ENCODE data around the gene ZNF112. TPM values are rescaled to one million over a fixed set of nuclear protein-coding genes. Genes with fewer than 3 reads are reported as not detected.

The ZNF112 gene
- total and polyA plus RNA-seq, 4 donors = 0.47 to 2.0 (median 1.7) TPM

DNA sequence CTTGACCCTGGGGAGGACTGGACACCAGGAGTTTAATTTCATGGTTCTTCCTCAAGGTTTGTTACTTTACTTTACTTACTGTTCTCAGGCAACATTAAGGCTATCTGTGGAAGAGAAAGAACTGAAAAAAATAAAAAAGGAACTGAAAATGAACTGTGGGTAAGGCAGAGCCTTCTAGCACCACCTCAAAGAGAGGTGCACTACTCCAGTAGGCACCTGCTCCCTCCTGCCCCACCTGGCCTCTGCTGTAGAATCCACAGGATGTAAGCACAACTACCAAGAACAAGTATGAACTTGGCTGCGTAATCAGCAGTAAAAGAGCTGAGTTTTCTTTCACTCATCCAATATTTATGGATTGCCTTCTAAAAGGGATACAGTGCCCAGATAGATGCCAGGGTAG lies 12.2 kb downstream of the ZNF112 start:
- Histone ChIP-seq H3K9me3 (ENCODE audit: control insufficient read depth in 4 of 4, low read length in 3 of 4) (peaks cover 12 to 49% (median 34%) of the 10 kb centered on the region in 4 donors), H3K36me3 (ENCODE audit: control insufficient read depth in 4 of 4, insufficient read depth in 3 of 4, low read depth in 1 of 4, low read length in 3 of 4) (peaks cover 6 to 28% (median 20%) of the 10 kb centered on the region in 4 donors), H3K4me1 (ENCODE audit: control insufficient read depth in 4 of 4, insufficient read depth in 4 of 4, low read length in 3 of 4) (no peaks in the 10 kb centered on the region), H3K27ac (ENCODE audit: low read depth in 1 of 2, low read length in 2 of 2) (no peak overlapping the region), H3K27me3 (ENCODE audit: control insufficient read depth in 4 of 4, insufficient read depth in 4 of 4, low read length in 3 of 4) (no peaks in the 10 kb centered on the region), H3K9ac (ENCODE audit: low read depth in 1 of 2, low read length in 2 of 2) (no peak overlapping the region), H3K4me3 (ENCODE audit: low read depth in 1 of 3, low read length in 3 of 3) (peak overlapping the region in 2 of 3 donors; percentile 42 to 60)
- DNase-seq (ENCODE audit: low spot score) = no peak
- WGBS = 64% methylated on average over 1 of the region's 1 CpG
- no peak for TF ChIP-seq FOXA1 (IDR thresholded peaks at IDR 0.05)
- TF ChIP-seq, protein P1, sequence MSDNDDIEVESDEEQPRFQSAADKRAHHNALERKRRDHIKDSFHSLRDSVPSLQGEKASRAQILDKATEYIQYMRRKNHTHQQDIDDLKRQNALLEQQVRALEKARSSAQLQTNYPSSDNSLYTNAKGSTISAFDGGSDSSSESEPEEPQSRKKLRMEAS (IDR thresholded peaks at IDR 0.05) = no peak
- TF ChIP-seq, protein P2, sequence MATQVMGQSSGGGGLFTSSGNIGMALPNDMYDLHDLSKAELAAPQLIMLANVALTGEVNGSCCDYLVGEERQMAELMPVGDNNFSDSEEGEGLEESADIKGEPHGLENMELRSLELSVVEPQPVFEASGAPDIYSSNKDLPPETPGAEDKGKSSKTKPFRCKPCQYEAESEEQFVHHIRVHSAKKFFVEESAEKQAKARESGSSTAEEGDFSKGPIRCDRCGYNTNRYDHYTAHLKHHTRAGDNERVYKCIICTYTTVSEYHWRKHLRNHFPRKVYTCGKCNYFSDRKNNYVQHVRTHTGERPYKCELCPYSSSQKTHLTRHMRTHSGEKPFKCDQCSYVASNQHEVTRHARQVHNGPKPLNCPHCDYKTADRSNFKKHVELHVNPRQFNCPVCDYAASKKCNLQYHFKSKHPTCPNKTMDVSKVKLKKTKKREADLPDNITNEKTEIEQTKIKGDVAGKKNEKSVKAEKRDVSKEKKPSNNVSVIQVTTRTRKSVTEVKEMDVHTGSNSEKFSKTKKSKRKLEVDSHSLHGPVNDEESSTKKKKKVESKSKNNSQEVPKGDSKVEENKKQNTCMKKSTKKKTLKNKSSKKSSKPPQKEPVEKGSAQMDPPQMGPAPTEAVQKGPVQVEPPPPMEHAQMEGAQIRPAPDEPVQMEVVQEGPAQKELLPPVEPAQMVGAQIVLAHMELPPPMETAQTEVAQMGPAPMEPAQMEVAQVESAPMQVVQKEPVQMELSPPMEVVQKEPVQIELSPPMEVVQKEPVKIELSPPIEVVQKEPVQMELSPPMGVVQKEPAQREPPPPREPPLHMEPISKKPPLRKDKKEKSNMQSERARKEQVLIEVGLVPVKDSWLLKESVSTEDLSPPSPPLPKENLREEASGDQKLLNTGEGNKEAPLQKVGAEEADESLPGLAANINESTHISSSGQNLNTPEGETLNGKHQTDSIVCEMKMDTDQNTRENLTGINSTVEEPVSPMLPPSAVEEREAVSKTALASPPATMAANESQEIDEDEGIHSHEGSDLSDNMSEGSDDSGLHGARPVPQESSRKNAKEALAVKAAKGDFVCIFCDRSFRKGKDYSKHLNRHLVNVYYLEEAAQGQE (IDR thresholded peaks at IDR 0.05) = no peak

DNA sequence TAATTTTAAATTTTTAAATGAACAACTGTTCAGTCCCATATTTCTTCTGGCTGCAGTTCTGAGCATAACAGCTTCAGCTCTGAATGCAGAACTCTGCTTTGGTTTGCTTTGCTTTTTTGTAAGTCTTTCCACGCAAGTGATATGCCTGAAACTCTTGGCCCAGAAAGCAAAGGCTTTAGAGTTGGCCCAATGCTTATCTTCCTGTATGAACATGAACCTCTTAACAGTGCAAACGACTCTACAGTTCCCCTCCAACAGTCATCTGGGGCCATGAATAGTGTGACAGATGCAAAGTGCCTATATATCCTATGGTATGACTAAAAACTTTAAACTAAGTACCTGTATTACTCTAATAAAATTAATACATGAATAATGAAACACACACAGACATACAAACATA lies 14.7 kb downstream of the ZNF112 start:
- no peaks in the 10 kb centered on the region for H3K27me3 ChIP-seq (ENCODE audit: control insufficient read depth in 4 of 4, insufficient read depth in 4 of 4, low read length in 3 of 4)
- H3K4me1 ChIP-seq (ENCODE audit: control insufficient read depth in 4 of 4, insufficient read depth in 4 of 4, low read length in 3 of 4) = no peaks in the 10 kb centered on the region
- no peak for TF ChIP-seq JUND (IDR thresholded peaks at IDR 0.05)
- TF ChIP-seq, protein P2 (IDR thresholded peaks at IDR 0.05) = no peak
- TF ChIP-seq, protein P1 (IDR thresholded peaks at IDR 0.05) = no peak
- no peak for TF ChIP-seq SP1 (IDR thresholded peaks at IDR 0.05)
- TF ChIP-seq TAF1 (conservative IDR thresholded peaks at IDR 0.05) = no peak
- TF ChIP-seq, protein P3, sequence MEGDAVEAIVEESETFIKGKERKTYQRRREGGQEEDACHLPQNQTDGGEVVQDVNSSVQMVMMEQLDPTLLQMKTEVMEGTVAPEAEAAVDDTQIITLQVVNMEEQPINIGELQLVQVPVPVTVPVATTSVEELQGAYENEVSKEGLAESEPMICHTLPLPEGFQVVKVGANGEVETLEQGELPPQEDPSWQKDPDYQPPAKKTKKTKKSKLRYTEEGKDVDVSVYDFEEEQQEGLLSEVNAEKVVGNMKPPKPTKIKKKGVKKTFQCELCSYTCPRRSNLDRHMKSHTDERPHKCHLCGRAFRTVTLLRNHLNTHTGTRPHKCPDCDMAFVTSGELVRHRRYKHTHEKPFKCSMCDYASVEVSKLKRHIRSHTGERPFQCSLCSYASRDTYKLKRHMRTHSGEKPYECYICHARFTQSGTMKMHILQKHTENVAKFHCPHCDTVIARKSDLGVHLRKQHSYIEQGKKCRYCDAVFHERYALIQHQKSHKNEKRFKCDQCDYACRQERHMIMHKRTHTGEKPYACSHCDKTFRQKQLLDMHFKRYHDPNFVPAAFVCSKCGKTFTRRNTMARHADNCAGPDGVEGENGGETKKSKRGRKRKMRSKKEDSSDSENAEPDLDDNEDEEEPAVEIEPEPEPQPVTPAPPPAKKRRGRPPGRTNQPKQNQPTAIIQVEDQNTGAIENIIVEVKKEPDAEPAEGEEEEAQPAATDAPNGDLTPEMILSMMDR (IDR thresholded peaks at IDR 0.05; ENCODE audit: low read depth, low read length, missing input control) = no peak
- TF ChIP-seq, protein P4, sequence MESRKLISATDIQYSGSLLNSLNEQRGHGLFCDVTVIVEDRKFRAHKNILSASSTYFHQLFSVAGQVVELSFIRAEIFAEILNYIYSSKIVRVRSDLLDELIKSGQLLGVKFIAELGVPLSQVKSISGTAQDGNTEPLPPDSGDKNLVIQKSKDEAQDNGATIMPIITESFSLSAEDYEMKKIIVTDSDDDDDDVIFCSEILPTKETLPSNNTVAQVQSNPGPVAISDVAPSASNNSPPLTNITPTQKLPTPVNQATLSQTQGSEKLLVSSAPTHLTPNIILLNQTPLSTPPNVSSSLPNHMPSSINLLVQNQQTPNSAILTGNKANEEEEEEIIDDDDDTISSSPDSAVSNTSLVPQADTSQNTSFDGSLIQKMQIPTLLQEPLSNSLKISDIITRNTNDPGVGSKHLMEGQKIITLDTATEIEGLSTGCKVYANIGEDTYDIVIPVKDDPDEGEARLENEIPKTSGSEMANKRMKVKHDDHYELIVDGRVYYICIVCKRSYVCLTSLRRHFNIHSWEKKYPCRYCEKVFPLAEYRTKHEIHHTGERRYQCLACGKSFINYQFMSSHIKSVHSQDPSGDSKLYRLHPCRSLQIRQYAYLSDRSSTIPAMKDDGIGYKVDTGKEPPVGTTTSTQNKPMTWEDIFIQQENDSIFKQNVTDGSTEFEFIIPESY (IDR thresholded peaks at IDR 0.05) = no peak
- no peak for TF ChIP-seq FOXA2 (IDR thresholded peaks at IDR 0.05)
- no peak for TF ChIP-seq YY1 (IDR thresholded peaks at IDR 0.05)
- TF ChIP-seq RAD21 (IDR thresholded peaks at IDR 0.05) = no peak
- TF ChIP-seq RXRA (IDR thresholded peaks at IDR 0.05) = no peak
- TF ChIP-seq, protein P5, sequence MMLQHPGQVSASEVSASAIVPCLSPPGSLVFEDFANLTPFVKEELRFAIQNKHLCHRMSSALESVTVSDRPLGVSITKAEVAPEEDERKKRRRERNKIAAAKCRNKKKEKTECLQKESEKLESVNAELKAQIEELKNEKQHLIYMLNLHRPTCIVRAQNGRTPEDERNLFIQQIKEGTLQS (IDR thresholded peaks at IDR 0.05) = no peak
- no peak for TF ChIP-seq NR2F2 (IDR thresholded peaks at IDR 0.05)
- TF ChIP-seq GABPA (IDR thresholded peaks at IDR 0.05 in 1 of 2, conservative IDR thresholded peaks at IDR 0.05 in 1 of 2) = no peak
- no peak for TF ChIP-seq HNF4G (IDR thresholded peaks at IDR 0.05)
- no peak for TF ChIP-seq HNF4A (conservative IDR thresholded peaks at IDR 0.05)
- no peak for TF ChIP-seq EGR1 (IDR thresholded peaks at IDR 0.05; ENCODE audit: low read depth in 2 of 2)
- H3K9ac ChIP-seq (ENCODE audit: low read depth in 1 of 2, low read length in 2 of 2) = no peak overlapping the region
- no peak for DNase-seq (ENCODE audit: low spot score)
- H3K4me3 ChIP-seq (ENCODE audit: low read depth in 1 of 3, low read length in 3 of 3) = peak overlapping the region in 1 of 3 donors; percentile 37
- H3K27ac ChIP-seq (ENCODE audit: low read depth in 1 of 2, low read length in 2 of 2) = no peak overlapping the region
- WGBS = 94% methylated on average over 2 of the region's 2 CpGs
- peaks cover 12 to 45% (median 37%) of the 10 kb centered on the region in 4 donors for H3K9me3 ChIP-seq (ENCODE audit: control insufficient read depth in 4 of 4, low read length in 3 of 4)
- H3K36me3 ChIP-seq (ENCODE audit: control insufficient read depth in 4 of 4, insufficient read depth in 3 of 4, low read depth in 1 of 4, low read length in 3 of 4) = peaks cover 6 to 47% (median 25%) of the 10 kb centered on the region in 4 donors
